Measurements from ENCODE around the gene TRAPPC8. TPM values are rescaled to one million over a fixed set of nuclear protein-coding genes. Genes with fewer than 3 reads are reported as not detected.

Gene TRAPPC8
- total and polyA plus RNA-seq, 11 donors: 9.5 to 41.9 (median 29.4) TPM

DNA sequence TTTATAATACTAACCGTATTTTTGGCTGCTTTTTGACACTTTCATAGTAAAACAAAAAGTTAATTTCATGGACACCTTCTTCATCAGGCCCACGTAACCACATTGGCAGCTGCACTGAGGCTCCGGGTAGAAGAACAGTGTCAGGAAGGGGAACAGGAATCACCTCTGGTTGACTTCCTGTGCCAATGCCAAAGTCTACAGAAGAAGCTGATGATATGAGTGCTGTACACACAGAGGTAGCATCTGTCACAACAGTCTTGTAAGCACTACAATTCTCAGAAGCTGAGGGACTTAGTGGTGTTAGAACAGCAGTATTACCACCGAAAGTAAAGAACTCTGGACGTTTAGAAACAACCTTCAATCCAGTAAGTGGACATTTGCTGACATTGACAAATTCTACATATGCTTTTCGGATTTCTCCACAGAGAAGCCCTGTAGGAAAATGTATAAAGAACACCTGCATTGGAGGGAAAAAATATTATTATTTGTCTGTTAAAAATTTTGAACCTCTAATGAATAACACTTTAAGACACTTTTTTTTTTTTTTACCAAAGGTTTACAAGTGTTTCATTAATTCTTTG, 85.3 kb downstream of the TRAPPC8 start:
- H3K27ac ChIP-seq: no peak overlapping the region
- peaks cover 0 to 100% (median 96%) of the 10 kb centered on the region in 9 donors for H3K36me3 ChIP-seq
- no peaks in the 10 kb centered on the region for H3K27me3 ChIP-seq
- TF ChIP-seq, protein P1, sequence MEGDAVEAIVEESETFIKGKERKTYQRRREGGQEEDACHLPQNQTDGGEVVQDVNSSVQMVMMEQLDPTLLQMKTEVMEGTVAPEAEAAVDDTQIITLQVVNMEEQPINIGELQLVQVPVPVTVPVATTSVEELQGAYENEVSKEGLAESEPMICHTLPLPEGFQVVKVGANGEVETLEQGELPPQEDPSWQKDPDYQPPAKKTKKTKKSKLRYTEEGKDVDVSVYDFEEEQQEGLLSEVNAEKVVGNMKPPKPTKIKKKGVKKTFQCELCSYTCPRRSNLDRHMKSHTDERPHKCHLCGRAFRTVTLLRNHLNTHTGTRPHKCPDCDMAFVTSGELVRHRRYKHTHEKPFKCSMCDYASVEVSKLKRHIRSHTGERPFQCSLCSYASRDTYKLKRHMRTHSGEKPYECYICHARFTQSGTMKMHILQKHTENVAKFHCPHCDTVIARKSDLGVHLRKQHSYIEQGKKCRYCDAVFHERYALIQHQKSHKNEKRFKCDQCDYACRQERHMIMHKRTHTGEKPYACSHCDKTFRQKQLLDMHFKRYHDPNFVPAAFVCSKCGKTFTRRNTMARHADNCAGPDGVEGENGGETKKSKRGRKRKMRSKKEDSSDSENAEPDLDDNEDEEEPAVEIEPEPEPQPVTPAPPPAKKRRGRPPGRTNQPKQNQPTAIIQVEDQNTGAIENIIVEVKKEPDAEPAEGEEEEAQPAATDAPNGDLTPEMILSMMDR (IDR thresholded peaks at IDR 0.05): no peak
- TF ChIP-seq POLR2A (IDR thresholded peaks at IDR 0.05): no peak
- H3K9me3 ChIP-seq: no peaks in the 10 kb centered on the region
- intact Hi-C loops (cut with DNase I): loop anchor here in 2 of 10 donors (10.0 kb wide), 1 partner anchor 47 kb away; no protein-coding TSS in a partner anchor
- H3K4me3 ChIP-seq: no peak overlapping the region
- ATAC-seq (no peak), DNase-seq (no peak)
- H3K4me1 ChIP-seq: no peaks in the 10 kb centered on the region
- 69 to 71% (median 70%) methylated on average over 6 of the region's 6 CpGs for WGBS, 4 donors

DNA sequence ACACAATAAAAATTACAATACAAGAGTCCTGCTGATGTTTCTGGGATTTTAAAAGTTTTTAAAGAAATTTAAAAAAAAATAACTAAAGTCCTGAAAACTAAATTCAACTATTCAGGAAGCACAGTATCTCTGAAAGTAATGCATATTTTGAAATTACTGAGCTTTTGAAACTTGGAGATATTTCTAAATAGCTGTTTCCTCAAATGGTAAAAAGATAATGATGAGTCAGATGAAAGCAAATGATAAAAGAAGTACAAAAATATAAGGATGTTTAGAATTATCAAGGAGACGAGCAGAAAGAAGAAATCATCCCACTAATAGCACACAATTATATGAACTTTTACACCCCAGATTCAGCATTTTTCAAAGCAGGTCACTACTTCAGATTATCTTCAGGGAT, 92.1 kb downstream of the TRAPPC8 start:
- TF ChIP-seq POLR2A (IDR thresholded peaks at IDR 0.05): no peak
- TF ChIP-seq, protein P1 (IDR thresholded peaks at IDR 0.05): no peak
- ATAC-seq (no peak), DNase-seq (no peak)
- Histone ChIP-seq H3K4me3 (no peak overlapping the region), H3K36me3 (peaks cover 0 to 100% (median 96%) of the 10 kb centered on the region in 9 donors), H3K4me1 (no peaks in the 10 kb centered on the region), H3K27me3 (no peaks in the 10 kb centered on the region), H3K27ac (no peak overlapping the region), H3K9me3 (no peaks in the 10 kb centered on the region)
- WGBS, 4 donors: 73 to 81% (median 78%) methylated on average over 1 of the region's 1 CpG
- intact Hi-C loops (cut with DNase I): loop anchor here in 2 of 10 donors (10.0 kb wide), 1 partner anchor 54 kb away; no protein-coding TSS in a partner anchor

DNA sequence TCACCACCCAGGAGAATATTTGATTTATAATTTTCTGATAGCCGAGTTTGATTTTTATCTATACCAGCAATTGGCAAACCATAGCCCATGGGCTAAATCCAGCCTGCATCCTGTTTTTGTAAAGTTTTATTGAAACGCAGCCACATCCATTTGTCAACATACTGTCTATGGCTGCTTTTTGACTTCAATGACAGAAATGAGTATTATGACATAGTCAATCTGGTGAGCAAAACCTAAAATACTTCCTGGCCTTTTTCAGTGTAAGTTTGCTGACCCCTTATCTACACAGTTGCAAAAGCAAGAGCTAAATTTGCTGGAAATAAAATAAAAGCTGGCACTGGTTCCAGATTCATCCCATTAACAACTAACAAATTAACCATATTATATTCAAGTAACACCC, 102.4 kb downstream of the TRAPPC8 start:
- peaks cover 0 to 95% (median 78%) of the 10 kb centered on the region in 9 donors for H3K36me3 ChIP-seq
- H3K9me3 ChIP-seq: no peaks in the 10 kb centered on the region
- WGBS, 4 donors: 81 to 94% (median 83%) methylated on average over 2 of the region's 2 CpGs
- H3K27me3 ChIP-seq: no peaks in the 10 kb centered on the region
- intact Hi-C loops (cut with DNase I): no loop called here
- H3K27ac ChIP-seq: no peak overlapping the region
- no peak for ATAC-seq
- TF ChIP-seq, protein P1 (IDR thresholded peaks at IDR 0.05): no peak
- TF ChIP-seq POLR2A (IDR thresholded peaks at IDR 0.05): no peak
- H3K4me3 ChIP-seq: no peak overlapping the region
- H3K4me1 ChIP-seq: no peaks in the 10 kb centered on the region
- no peak for DNase-seq

DNA sequence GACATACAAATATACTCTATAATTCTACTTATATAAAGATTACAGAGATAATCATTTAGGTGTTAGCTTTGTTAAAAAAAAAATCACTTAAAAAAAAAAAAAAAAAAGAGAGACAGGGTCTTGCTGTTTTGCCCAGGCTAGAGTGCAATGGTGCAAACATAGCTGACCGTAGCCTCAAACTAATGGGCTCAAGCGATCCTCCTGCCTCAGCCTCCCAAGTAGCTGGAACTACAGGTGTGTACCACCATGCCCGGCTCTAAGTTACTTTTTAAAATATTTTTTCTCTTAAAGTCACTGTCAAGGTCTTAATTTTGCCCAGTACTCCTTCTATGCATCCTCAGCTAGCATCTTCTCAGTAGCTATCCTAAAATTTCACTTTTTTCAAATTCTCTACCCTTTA, 105.0 kb downstream of the TRAPPC8 start:
- DNase-seq (no peak), ATAC-seq (no peak)
- Histone ChIP-seq H3K27me3 (no peaks in the 10 kb centered on the region), H3K4me1 (no peaks in the 10 kb centered on the region), H3K36me3 (peaks cover 0 to 94% (median 80%) of the 10 kb centered on the region in 9 donors), H3K27ac (no peak overlapping the region), H3K9me3 (no peaks in the 10 kb centered on the region), H3K4me3 (no peak overlapping the region)
- WGBS, 4 donors: 96 to 99% (median 97%) methylated on average over 3 of the region's 3 CpGs
- intact Hi-C loops (cut with DNase I): no loop called here
- TF ChIP-seq, protein P1 (IDR thresholded peaks at IDR 0.05): no peak
- no peak for TF ChIP-seq POLR2A (IDR thresholded peaks at IDR 0.05)
